Adrenal gland (tissue), 5 donors: ENCODE results near the gene ERCC5.
A peak's percentile ranks its signal among the peaks of the same experiment; 100 is the strongest.

Experiments used
- CTCF ChIP-seq, 6 experiments: fragments of 450-650 bp in 4 of 6; fragments of 200-600 bp in 2 of 6; sonication (generic) in 1 of 6; IDR thresholded peaks; 1 replicate in 5 of 6; 2 replicates in 1 of 6; pipeline versions ENCODE4 v1.5.1 to v1.8.0; 2016 to 2021; ENCODE audit warnings: antibody characterized with exemption in 6 of 6, mild to moderate bottlenecking in 2 of 6, moderate library complexity in 1 of 6
- POLR2A ChIP-seq, 2 donors: fragments of 450-650 bp; IDR thresholded peaks; one replicate each; pipeline ENCODE4 v1.6.1; 2017; ENCODE audit warnings: antibody characterized with exemption in 2 of 2, mild to moderate bottlenecking in 2 of 2, moderate library complexity in 1 of 2
- donor health status: DM: no; HTN: no; CAD: no.

GRCh38 chr13:102847272-102848234 lies 1.7 kb downstream of the ERCC5 start:
- TF ChIP-seq CTCF (IDR thresholded peaks at IDR 0.05) (peak; percentile 59 to 89 (median 70)), POLR2A (IDR thresholded peaks at IDR 0.05) (no peak)
